Measurements from ENCODE around the gene MDM1. TPM values are rescaled to one million over a fixed set of nuclear protein-coding genes. Genes with fewer than 3 reads are reported as not detected.

MDM1 gene, protein sequence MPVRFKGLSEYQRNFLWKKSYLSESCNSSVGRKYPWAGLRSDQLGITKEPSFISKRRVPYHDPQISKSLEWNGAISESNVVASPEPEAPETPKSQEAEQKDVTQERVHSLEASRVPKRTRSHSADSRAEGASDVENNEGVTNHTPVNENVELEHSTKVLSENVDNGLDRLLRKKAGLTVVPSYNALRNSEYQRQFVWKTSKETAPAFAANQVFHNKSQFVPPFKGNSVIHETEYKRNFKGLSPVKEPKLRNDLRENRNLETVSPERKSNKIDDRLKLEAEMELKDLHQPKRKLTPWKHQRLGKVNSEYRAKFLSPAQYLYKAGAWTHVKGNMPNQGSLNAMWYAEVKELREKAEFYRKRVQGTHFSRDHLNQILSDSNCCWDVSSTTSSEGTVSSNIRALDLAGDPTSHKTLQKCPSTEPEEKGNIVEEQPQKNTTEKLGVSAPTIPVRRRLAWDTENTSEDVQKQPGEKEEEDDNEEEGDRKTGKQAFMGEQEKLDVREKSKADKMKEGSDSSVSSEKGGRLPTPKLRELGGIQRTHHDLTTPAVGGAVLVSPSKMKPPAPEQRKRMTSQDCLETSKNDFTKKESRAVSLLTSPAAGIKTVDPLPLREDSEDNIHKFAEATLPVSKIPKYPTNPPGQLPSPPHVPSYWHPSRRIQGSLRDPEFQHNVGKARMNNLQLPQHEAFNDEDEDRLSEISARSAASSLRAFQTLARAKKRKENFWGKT
- total RNA-seq (13.4 TPM), polyA plus RNA-seq (ENCODE audit: insufficient read depth in 1 of 8, insufficient read length in 8 of 8, low replicate concordance in 1 of 8) (10 to 100 TPM; 11.2 to 21.8 (median 13.5) TPM)
- long read RNA-seq, donor 1, partial matches to known transcripts, result 0 of 1 reads
- long read RNA-seq, donor 1, other reads (novel, unspliced or antisense), result 0 of 1 reads
- long read RNA-seq, donor 2, partial matches to known transcripts, result 0 of 1 reads
- long read RNA-seq, donor 2, other reads (novel, unspliced or antisense), result 0 of 1 reads
- long read RNA-seq, donor 3, partial matches to known transcripts, result 0 of 5 reads
- long read RNA-seq, donor 3, other reads (novel, unspliced or antisense), result 0 of 5 reads
- long read RNA-seq, donor 4, partial matches to known transcripts, result 0 of 2 reads
- long read RNA-seq, donor 4, other reads (novel, unspliced or antisense), result 0 of 2 reads
- long read RNA-seq, donor 5, partial matches to known transcripts, result 0 of 3 reads
- long read RNA-seq, donor 5, other reads (novel, unspliced or antisense), result 0 of 3 reads
- long read RNA-seq, donor 6, partial matches to known transcripts, result 0 of 3 reads
- long read RNA-seq, donor 6, other reads (novel, unspliced or antisense), result 0 of 3 reads
- long read RNA-seq, donor 7, partial matches to known transcripts, result 0 of 3 reads
- long read RNA-seq, donor 7, other reads (novel, unspliced or antisense), result 0 of 3 reads
- long read RNA-seq, donor 8, result 0 reads
- long read RNA-seq, donor 9, partial matches to known transcripts, result 0 of 2 reads
- long read RNA-seq, donor 9, other reads (novel, unspliced or antisense), result 0 of 2 reads
- long read RNA-seq, donor 10, partial matches to known transcripts, result 0 of 2 reads
- long read RNA-seq, donor 10, other reads (novel, unspliced or antisense), result 0 of 2 reads
- long read RNA-seq, donor 11, partial matches to known transcripts, result 0 of 4 reads
- long read RNA-seq, donor 11, other reads (novel, unspliced or antisense), result 0 of 4 reads

DNA sequence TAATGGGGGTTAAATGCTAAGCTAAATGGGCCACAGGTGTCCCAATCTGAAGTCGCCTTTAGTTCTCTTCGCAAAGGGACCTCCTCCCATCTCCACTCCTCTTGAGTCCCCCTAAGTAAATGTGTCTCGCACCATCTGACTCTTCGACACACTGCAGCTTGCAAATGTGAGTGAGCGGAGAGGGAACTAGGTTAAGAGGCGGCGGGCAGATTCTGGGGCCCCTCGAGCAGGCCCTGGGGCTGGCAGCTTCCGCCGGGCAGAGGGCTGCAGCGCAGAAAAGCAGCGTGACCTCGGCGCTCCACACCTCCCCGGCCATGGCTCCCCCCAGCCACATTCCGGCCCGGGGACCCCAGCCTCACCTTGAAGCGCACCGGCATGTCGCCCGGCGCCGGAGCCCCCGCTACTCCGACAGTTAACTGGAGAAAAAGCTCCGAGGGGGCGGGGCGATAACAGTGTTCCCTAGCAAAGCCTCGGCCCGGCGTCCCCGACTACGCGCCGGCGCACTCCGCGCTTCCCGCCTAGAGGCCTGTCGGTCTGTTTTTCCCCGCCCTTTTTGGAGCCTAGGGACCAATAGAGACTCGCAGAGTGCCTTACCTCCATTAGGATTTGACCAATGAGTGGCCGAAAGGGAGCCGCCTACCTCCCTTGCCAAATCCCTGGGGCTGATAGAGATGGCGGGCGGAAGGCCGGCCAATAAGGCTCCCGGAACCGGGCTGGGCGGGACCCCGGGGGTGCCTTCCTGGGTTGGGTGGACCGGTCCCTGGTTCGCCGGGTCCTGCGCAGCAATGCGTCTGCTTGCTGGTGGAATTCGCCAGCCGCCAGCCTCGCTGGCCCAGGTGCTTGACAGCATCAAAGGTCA is at the start of gene MDM1:
TSS of gene MDM1 (minus strand) at position 494 of the 859 bp plus-strand sequence. CDS start at position 377, 117 bp downstream.
- H3K27ac ChIP-seq (ENCODE audit: low read length), result peak within 1 kb of the TSS; percentile 58
- H3K4me3 ChIP-seq (ENCODE audit: low read length), result peak within 1 kb of the TSS; percentile 81
- H3K36me3 ChIP-seq (ENCODE audit: control insufficient read depth, insufficient read depth, low read length), result peaks cover 7% of the 10 kb centered on the region
- WGBS (ENCODE audit: insufficient coverage), result 0% methylated on average over 45 of the region's 59 CpGs
- no peaks in the 10 kb centered on the region for H3K27me3 ChIP-seq (ENCODE audit: control insufficient read depth, insufficient read depth, low read length)
- peak; percentile 100 for DNase-seq
- peaks cover 4% of the 10 kb centered on the region for H3K4me1 ChIP-seq (ENCODE audit: control insufficient read depth, insufficient read depth, low read length)
- H3K9me3 ChIP-seq (replicated peaks; ENCODE audit: control insufficient read depth, low read depth, low read length), result no peaks in the 10 kb centered on the region

DNA sequence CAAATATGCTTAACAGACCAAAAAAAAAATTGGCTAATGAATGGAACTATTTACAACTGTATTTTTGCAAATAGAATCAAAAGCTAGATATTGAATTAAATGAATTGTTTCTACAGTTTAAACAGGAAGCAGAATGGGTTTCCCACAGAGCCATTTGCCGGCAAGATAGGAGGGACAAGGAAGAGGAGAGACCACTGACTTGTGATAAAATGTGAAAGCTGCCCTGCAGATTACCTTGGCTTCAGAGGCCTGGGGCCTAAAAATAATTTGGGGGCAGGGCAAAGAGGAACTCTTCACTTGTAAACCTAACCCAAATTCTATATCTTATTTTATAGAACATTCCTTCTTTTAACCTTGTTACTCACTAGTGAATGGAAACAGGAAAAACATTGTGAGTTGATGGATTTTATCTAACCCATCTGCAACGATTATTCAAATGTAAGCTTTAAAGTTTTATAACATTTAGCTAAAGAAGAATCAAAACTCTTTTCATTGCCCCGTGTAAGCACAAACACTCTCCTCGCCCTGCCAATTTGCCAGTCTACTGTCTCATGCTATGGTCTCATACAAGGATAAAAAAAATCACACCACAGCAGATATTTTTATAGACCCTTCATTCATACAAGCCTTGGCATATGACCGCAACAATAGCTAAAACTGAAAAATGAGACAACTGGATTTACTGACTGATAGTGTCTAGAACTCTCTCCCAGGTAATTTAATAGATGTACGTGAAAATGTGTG is 49.5 kb upstream of the MDM1 start:
- H3K9me3 ChIP-seq (replicated peaks; ENCODE audit: control insufficient read depth, low read depth, low read length), result no peaks in the 10 kb centered on the region
- H3K4me3 ChIP-seq (ENCODE audit: low read length), result no peak overlapping the region
- WGBS (ENCODE audit: insufficient coverage), result 75% methylated on average over 1 of the region's 6 CpGs
- H3K27me3 ChIP-seq (ENCODE audit: control insufficient read depth, insufficient read depth, low read length), result no peaks in the 10 kb centered on the region
- H3K27ac ChIP-seq (ENCODE audit: low read length), result no peak overlapping the region
- no peak for DNase-seq
- H3K4me1 ChIP-seq (ENCODE audit: control insufficient read depth, insufficient read depth, low read length), result peaks cover 12% of the 10 kb centered on the region
- H3K36me3 ChIP-seq (ENCODE audit: control insufficient read depth, insufficient read depth, low read length), result no peaks in the 10 kb centered on the region

DNA sequence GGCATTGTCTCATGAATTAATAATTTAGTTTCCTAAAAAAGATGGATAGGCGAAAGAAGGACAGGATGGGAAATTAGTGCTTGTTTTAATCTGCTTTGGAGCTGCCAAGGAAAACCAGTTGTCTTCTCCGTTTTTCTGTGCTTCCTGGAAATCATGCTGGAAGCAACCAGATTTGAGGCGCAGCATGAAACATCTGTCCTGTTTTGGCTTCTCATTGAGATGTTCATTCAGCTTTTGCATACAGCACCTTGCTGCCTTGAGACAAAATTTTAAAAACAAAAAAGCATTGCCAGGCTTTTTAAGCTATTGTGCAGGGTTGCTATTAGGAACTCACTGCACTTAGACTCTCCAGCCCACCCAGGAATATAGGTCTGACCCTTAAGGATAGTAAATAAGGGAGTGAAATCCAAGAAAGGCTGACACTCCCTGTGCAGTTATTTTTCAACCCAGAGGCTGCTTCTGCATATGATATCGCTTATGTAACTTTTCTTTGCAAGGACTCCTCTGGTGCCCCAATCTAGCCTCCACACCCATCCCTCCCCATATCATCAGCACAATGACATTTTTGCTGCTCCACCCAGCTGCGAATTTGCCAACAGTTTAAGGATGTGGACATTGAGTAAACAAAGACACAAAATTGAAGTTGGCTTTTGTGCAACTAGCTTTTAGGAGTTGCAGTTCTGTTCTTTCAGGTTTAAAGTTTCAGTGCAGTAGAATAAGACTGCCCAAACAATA is 46.9 kb upstream of the MDM1 start:
- H3K4me1 ChIP-seq (ENCODE audit: control insufficient read depth, insufficient read depth, low read length), result peaks cover 25% of the 10 kb centered on the region
- 31% methylated on average over 5 of the region's 5 CpGs for WGBS (ENCODE audit: insufficient coverage)
- H3K27ac ChIP-seq (ENCODE audit: low read length), result peak overlapping the region; percentile 52
- DNase-seq, result peak; percentile 94
- no peak overlapping the region for H3K4me3 ChIP-seq (ENCODE audit: low read length)
- H3K27me3 ChIP-seq (ENCODE audit: control insufficient read depth, insufficient read depth, low read length), result no peaks in the 10 kb centered on the region
- no peaks in the 10 kb centered on the region for H3K36me3 ChIP-seq (ENCODE audit: control insufficient read depth, insufficient read depth, low read length)
- no peaks in the 10 kb centered on the region for H3K9me3 ChIP-seq (replicated peaks; ENCODE audit: control insufficient read depth, low read depth, low read length)

DNA sequence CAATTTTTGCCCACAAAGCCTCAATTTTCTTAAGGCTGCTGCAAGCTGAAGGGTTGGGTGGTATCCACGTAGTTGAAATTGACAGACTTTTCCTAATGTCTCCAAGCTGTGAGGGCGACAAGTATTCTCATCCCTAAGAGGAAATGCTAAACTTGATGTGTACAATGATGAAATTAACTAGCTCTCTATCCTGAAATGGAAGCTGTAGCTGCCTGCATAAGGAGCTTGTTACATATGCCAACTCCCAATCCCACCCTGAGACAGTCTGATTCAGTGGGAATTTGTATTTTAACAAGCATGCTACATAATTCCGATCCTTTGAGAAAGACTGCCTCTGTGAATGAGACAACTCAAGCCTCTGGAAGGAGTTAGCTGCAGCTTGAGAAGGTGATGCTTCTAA is 45.7 kb upstream of the MDM1 start:
- no peak overlapping the region for H3K4me3 ChIP-seq (ENCODE audit: low read length)
- H3K4me1 ChIP-seq (ENCODE audit: control insufficient read depth, insufficient read depth, low read length), result peaks cover 32% of the 10 kb centered on the region
- H3K27ac ChIP-seq (ENCODE audit: low read length), result no peak overlapping the region
- no CpG with 5 or more reads among the region's 3 CpGs for WGBS (ENCODE audit: insufficient coverage)
- no peaks in the 10 kb centered on the region for H3K9me3 ChIP-seq (replicated peaks; ENCODE audit: control insufficient read depth, low read depth, low read length)
- H3K36me3 ChIP-seq (ENCODE audit: control insufficient read depth, insufficient read depth, low read length), result no peaks in the 10 kb centered on the region
- H3K27me3 ChIP-seq (ENCODE audit: control insufficient read depth, insufficient read depth, low read length), result no peaks in the 10 kb centered on the region
- peak; percentile 14 for DNase-seq

DNA sequence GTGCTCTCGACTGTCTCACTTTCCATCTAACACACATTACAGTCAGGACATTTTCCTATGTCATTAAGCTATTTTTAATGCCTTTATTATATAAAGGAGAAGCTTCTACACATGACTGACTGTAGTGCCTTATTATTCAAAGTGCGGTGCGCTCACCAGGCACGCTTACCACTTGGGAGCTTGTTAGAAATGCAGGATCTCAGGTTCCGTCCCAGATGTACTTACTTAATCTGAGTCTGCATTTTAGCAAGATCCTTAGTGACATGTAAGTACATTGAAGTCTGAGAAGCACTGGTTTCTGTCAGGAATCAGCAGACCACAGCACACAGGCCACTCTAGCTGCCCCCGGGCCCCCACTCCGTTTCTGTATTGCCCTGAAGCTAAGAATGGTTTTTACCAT is 44.7 kb upstream of the MDM1 start:
- no peak overlapping the region for H3K4me3 ChIP-seq (ENCODE audit: low read length)
- no peaks in the 10 kb centered on the region for H3K9me3 ChIP-seq (replicated peaks; ENCODE audit: control insufficient read depth, low read depth, low read length)
- WGBS (ENCODE audit: insufficient coverage), result 80% methylated on average over 1 of the region's 7 CpGs
- DNase-seq, result no peak
- H3K4me1 ChIP-seq (ENCODE audit: control insufficient read depth, insufficient read depth, low read length), result peaks cover 32% of the 10 kb centered on the region
- H3K36me3 ChIP-seq (ENCODE audit: control insufficient read depth, insufficient read depth, low read length), result no peaks in the 10 kb centered on the region
- no peaks in the 10 kb centered on the region for H3K27me3 ChIP-seq (ENCODE audit: control insufficient read depth, insufficient read depth, low read length)
- H3K27ac ChIP-seq (ENCODE audit: low read length), result no peak overlapping the region

DNA sequence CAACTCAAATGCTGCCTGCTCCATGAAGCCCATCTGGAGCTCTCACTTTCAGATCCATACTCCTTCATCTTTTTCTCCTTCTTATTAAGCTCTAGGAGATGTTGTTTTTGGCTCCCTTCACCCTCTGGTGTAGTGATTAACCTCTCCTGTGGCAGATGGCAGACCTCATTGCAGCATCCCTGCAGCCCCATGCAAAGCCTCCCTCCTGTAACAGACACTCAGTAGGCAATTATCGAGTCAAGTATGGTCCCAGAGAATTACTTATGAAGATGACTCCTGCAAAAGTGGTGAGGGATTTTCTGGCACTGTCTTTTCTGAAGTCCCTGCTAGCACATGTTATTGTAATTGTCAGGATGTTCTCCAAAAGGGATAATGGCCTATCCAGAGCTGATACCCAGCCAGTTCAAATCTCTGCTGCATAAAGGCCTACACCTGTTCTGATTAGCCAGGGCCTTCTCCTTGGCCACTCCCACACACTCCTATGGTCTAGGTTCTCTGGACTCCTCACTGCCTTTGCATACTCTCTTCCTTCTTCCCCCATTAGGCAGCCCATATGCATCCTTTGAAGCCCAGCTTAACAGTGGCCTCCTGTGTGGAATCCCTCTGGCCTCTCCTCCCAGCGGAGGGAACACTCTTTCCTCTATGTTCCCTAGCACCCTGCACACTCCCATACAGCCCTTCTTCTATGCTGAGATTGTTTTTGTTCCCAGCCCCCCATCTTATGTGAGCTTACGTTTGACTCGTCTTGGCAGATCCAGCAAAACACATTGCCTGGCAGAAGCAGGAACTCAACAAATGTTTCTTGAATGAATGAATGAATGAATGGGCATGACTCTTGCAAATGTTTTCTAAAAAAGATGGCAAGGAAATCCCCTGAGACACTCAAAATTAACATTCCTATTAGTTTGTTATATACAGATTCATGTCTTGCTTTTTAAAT is 43.9 kb upstream of the MDM1 start:
- Histone ChIP-seq H3K27me3 (ENCODE audit: control insufficient read depth, insufficient read depth, low read length) (no peaks in the 10 kb centered on the region), H3K4me1 (ENCODE audit: control insufficient read depth, insufficient read depth, low read length) (peaks cover 32% of the 10 kb centered on the region), H3K27ac (ENCODE audit: low read length) (no peak overlapping the region), H3K36me3 (ENCODE audit: control insufficient read depth, insufficient read depth, low read length) (no peaks in the 10 kb centered on the region), H3K4me3 (ENCODE audit: low read length) (no peak overlapping the region), H3K9me3 (replicated peaks; ENCODE audit: control insufficient read depth, low read depth, low read length) (no peaks in the 10 kb centered on the region)
- peak; percentile 66 for DNase-seq
- WGBS (ENCODE audit: insufficient coverage), result 100% methylated on average over 1 of the region's 4 CpGs

DNA sequence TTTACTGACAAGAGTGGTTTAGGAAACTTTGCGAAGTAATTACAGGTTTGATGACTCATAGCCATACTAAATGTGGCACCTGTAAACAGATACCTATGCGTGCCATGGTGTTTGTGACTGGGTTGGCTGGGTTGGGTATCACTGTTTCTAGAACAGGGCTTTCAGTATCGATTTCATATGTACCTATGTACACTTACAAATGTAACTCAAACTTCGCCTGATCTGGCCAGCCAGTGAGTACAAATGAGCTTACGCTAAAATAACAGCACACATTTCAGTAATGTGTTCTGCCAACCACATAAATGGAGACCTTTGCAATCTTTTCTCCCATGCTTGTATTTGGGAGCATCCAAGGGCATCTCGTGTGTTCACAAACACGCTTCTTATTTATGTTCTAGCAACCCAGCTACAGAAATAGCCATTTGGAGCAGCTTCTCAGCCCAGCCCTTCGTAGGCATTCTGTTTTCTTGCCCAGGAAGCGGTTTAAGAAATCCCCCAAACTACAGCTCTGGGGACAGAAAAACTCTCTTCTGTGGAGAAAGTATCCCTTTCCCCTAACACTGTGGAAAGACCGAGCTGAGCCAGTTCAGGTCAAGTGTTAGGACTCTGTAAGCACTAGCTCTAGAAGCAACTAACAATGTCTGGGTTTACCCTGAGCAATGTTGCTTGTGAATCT is 42.3 kb upstream of the MDM1 start:
- WGBS (ENCODE audit: insufficient coverage), result 86% methylated on average over 4 of the region's 10 CpGs
- Histone ChIP-seq H3K27ac (ENCODE audit: low read length) (no peak overlapping the region), H3K4me3 (ENCODE audit: low read length) (no peak overlapping the region)

More for the DNA sequence above, 42.3 kb upstream of the MDM1 start:
- H3K9me3 ChIP-seq (replicated peaks; ENCODE audit: control insufficient read depth, low read depth, low read length), result no peaks in the 10 kb centered on the region
- no peaks in the 10 kb centered on the region for H3K27me3 ChIP-seq (ENCODE audit: control insufficient read depth, insufficient read depth, low read length)
- no peaks in the 10 kb centered on the region for H3K36me3 ChIP-seq (ENCODE audit: control insufficient read depth, insufficient read depth, low read length)
- no peak for DNase-seq
- peaks cover 32% of the 10 kb centered on the region for H3K4me1 ChIP-seq (ENCODE audit: control insufficient read depth, insufficient read depth, low read length)

All from muscle of leg (tissue), 16 donors.